Measurements from ENCODE around the gene MED20.

The MED20 gene

DNA sequence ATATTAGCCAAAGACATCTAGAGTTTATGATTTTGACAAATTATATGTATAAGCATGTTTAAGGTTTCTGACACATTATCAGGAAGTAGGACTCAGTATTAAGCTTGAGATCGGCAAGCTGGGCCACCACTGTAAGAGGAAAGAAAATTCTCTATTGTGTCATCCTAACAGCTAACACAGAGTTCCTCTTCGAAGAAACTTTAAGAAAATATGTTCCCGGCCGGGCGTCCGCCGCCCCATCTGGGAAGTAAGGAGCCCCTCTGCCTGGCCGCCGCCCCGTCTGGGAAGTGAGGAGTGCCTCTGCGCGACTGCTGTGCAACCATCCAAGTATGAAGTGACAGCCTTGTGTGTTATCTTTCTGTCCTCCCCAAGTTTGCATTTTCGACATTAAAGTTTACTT, 48.8 kb downstream of the MED20 start:
- DNase-seq (ENCODE audit: extremely low spot score): no peak
- TF ChIP-seq LEF1 (IDR thresholded peaks at IDR 0.05; ENCODE audit: borderline replicate concordance) (no peak), FOXA1 (IDR thresholded peaks at IDR 0.05) (no peak), ARNT (IDR thresholded peaks at IDR 0.05) (no peak), ZNF384 (IDR thresholded peaks at IDR 0.05) (no peak), CTBP1 (IDR thresholded peaks at IDR 0.05; ENCODE audit: borderline replicate concordance) (no peak), HDGF (IDR thresholded peaks at IDR 0.05; ENCODE audit: borderline replicate concordance) (no peak), L3MBTL2 (conservative IDR thresholded peaks at IDR 0.05) (no peak), NFRKB (IDR thresholded peaks at IDR 0.05) (no peak), SUZ12 (IDR thresholded peaks at IDR 0.05) (no peak), BHLHE40 (IDR thresholded peaks at IDR 0.05; ENCODE audit: borderline replicate concordance) (no peak), TARDBP (IDR thresholded peaks at IDR 0.05) (no peak)
- TF ChIP-seq, protein P1, sequence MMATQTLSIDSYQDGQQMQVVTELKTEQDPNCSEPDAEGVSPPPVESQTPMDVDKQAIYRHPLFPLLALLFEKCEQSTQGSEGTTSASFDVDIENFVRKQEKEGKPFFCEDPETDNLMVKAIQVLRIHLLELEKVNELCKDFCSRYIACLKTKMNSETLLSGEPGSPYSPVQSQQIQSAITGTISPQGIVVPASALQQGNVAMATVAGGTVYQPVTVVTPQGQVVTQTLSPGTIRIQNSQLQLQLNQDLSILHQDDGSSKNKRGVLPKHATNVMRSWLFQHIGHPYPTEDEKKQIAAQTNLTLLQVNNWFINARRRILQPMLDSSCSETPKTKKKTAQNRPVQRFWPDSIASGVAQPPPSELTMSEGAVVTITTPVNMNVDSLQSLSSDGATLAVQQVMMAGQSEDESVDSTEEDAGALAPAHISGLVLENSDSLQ (IDR thresholded peaks at IDR 0.05): no peak
- CTCF ChIA-PET: no interaction called here
- POLR2A ChIA-PET: no interaction called here

DNA sequence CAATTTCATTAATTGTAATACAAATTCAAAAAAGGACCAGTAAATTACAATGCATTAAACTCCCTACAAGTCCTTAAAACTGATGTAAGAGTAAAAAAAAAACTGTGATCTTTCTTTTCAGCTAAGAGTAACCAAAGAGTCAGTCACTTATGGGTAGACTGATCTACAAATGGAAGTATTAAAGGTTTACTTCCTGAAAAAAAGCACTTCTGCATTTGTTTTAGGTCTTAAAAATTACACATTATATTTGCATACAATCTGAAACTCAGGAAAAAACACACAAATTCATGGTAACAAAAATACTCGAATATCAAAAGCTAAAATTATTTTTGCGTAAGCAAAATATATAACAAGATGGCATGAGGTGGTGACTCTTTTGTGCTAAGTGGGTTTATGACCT, 49.2 kb downstream of the MED20 start:
- no peak for DNase-seq (ENCODE audit: extremely low spot score)
- POLR2A ChIA-PET: no interaction called here
- TF ChIP-seq SUZ12 (IDR thresholded peaks at IDR 0.05): no peak
- no peak for TF ChIP-seq BHLHE40 (IDR thresholded peaks at IDR 0.05; ENCODE audit: borderline replicate concordance)
- no peak for TF ChIP-seq ARNT (IDR thresholded peaks at IDR 0.05)
- no peak for TF ChIP-seq CTBP1 (IDR thresholded peaks at IDR 0.05; ENCODE audit: borderline replicate concordance)
- TF ChIP-seq TARDBP (IDR thresholded peaks at IDR 0.05): no peak
- no peak for TF ChIP-seq LEF1 (IDR thresholded peaks at IDR 0.05; ENCODE audit: borderline replicate concordance)
- TF ChIP-seq, protein P1 (IDR thresholded peaks at IDR 0.05): no peak
- TF ChIP-seq NFRKB (IDR thresholded peaks at IDR 0.05): no peak
- no peak for TF ChIP-seq HDGF (IDR thresholded peaks at IDR 0.05; ENCODE audit: borderline replicate concordance)
- no peak for TF ChIP-seq FOXK2 (IDR thresholded peaks at IDR 0.05)
- no peak for TF ChIP-seq SP1 (IDR thresholded peaks at IDR 0.05)
- no peak for TF ChIP-seq ELF4 (IDR thresholded peaks at IDR 0.05)
- no peak for TF ChIP-seq FOXM1 (IDR thresholded peaks at IDR 0.05; ENCODE audit: borderline replicate concordance)
- CTCF ChIA-PET: interaction anchor here (0.6 kb wide), 1 partner anchor 110 kb away, joined by 3 read pairs; no protein-coding TSS in a partner anchor

DNA sequence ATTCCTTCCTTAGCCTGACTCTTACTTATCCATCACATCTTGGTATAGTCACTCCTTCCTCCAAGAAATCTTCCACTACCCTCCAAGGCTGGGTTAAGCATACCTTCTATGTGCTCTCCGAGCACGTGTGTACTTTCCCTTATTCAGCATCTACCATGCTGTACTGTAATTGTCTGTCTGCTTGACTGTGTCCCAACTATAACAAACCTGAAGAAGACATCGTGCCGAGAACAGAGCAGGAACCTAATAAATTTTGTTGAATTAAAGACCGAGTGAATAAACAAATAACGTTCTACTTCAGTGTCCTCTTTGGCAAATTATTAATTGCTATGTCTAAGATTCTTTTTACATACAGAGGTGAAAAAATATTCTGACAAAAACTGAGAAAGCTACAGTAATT, 61.6 kb downstream of the MED20 start:
- TF ChIP-seq CTBP1 (IDR thresholded peaks at IDR 0.05; ENCODE audit: borderline replicate concordance) (no peak), HDGF (IDR thresholded peaks at IDR 0.05; ENCODE audit: borderline replicate concordance) (no peak), ELF4 (IDR thresholded peaks at IDR 0.05) (no peak), SP1 (IDR thresholded peaks at IDR 0.05) (no peak), LEF1 (IDR thresholded peaks at IDR 0.05; ENCODE audit: borderline replicate concordance) (no peak), BHLHE40 (IDR thresholded peaks at IDR 0.05; ENCODE audit: borderline replicate concordance) (no peak), TARDBP (IDR thresholded peaks at IDR 0.05) (no peak), ARNT (IDR thresholded peaks at IDR 0.05) (no peak), ZNF384 (IDR thresholded peaks at IDR 0.05) (no peak), FOXA1 (IDR thresholded peaks at IDR 0.05) (no peak), NFRKB (IDR thresholded peaks at IDR 0.05) (no peak), SUZ12 (IDR thresholded peaks at IDR 0.05) (no peak), L3MBTL2 (conservative IDR thresholded peaks at IDR 0.05) (no peak), FOXM1 (IDR thresholded peaks at IDR 0.05; ENCODE audit: borderline replicate concordance) (no peak), FOXK2 (IDR thresholded peaks at IDR 0.05) (no peak)
- TF ChIP-seq, protein P1 (IDR thresholded peaks at IDR 0.05): no peak
- POLR2A ChIA-PET: no interaction called here

DNA sequence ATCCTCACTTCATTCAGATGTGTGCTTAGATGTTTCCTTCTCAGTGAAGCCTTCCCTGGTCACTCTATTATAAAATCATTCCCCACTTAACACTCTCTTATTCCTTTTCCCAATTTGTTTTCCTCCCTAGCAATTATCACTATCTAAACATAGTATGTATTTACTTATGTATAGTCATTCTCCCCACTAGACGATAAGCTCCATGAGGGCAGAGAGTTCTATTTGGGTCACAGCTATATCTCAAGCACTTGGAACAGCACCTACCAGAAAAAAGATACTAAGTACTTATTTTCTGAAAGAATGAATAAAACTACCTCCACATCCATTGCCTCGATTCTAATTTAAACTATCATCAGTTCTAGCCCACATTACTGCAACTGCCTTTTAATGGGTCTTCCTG, 62.2 kb downstream of the MED20 start:
- CTCF ChIA-PET: no interaction called here
- DNase-seq (ENCODE audit: extremely low spot score): no peak
- POLR2A ChIA-PET: no interaction called here
- TF ChIP-seq ARNT (IDR thresholded peaks at IDR 0.05) (no peak), LEF1 (IDR thresholded peaks at IDR 0.05; ENCODE audit: borderline replicate concordance) (no peak), HDGF (IDR thresholded peaks at IDR 0.05; ENCODE audit: borderline replicate concordance) (no peak), FOXA1 (IDR thresholded peaks at IDR 0.05) (no peak), NFRKB (IDR thresholded peaks at IDR 0.05) (no peak)

More for the DNA sequence above, 61.6 kb downstream of the MED20 start:
- no peak for DNase-seq (ENCODE audit: extremely low spot score)
- CTCF ChIA-PET: no interaction called here
